Activated T-helper 17 cell treated with anti-CD3 and anti-CD28 coated beads, Interleukin-2, amount 50 U/mL, for 72 hours (primary cell): Measurements from ENCODE around the gene CFAP300. TPM values are rescaled to one million over a fixed set of nuclear protein-coding genes. Genes with fewer than 3 reads are reported as not detected.

Source experiments
- ATAC-seq: fragments of 150-1000 bp; cut with Tn5 transposase; replicated peaks from 2 replicates; pipeline ENCODE4 v1.10.0; 2021; ENCODE audit warnings: mild to moderate bottlenecking, moderate library complexity
- H3K27ac Mint-ChIP-seq: one replicate; pipeline ENCODE4 v1.8.0; 2022; ENCODE audit warnings: mixed read lengths
- H3K27me3 Mint-ChIP-seq: one replicate; pipeline ENCODE4 v1.8.0; 2022; ENCODE audit warnings: mixed read lengths
- H3K36me3 Mint-ChIP-seq: one replicate; pipeline ENCODE4 v1.8.0; 2022; ENCODE audit warnings: low read depth, mild to moderate bottlenecking, mixed read lengths
- H3K4me1 Mint-ChIP-seq: one replicate; pipeline ENCODE4 v1.8.0; 2022; ENCODE audit warnings: mixed read lengths
- H3K4me3 Mint-ChIP-seq: one replicate; pipeline ENCODE4 v1.8.0; 2022; ENCODE audit warnings: mild to moderate bottlenecking, mixed read lengths
- H3K9me3 Mint-ChIP-seq: one replicate; pipeline ENCODE4 v1.8.0; 2022; ENCODE audit warnings: mixed read lengths
- total RNA-seq, 2 donors: library from RNA; stranded (reverse); gene quantifications; one replicate each; pipeline ENCODE4 v1.2.3, GENCODE V29; 2022

The CFAP300 gene
- total RNA-seq, 2 donors from 2014 or later = not detected

- Mint-ChIP-seq H3K36me3 (no peaks in the 10 kb centered on the region), H3K4me1 (peaks cover 5% of the 10 kb centered on the region), H3K9me3 (no peaks in the 10 kb centered on the region), H3K27ac (no peak within 1 kb of the TSS), H3K27me3 (peaks cover 13% of the 10 kb centered on the region), H3K4me3 (peak within 1 kb of the TSS; percentile 90)
- peak; percentile 78 for ATAC-seq
Measured at GRCh38 chr11:102109896-102110760, 62.9 kb downstream of the CFAP300 start, which contains the start of gene YAP1. Gene YAP1, plus strand, starts transcription at chr11:102110447. Its CDS starts 402 bp downstream, at chr11:102110849.

- H3K4me3 Mint-ChIP-seq = peak overlapping the region; percentile 90
- H3K27ac Mint-ChIP-seq = no peak overlapping the region
- ATAC-seq = no peak
- peaks cover 5% of the 10 kb centered on the region for H3K4me1 Mint-ChIP-seq
- no peaks in the 10 kb centered on the region for H3K9me3 Mint-ChIP-seq
- peaks cover 13% of the 10 kb centered on the region for H3K27me3 Mint-ChIP-seq
- no peaks in the 10 kb centered on the region for H3K36me3 Mint-ChIP-seq
Measured at GRCh38 chr11:102110761-102111010, 63.4 kb downstream of the CFAP300 start.

GRCh38 chr11:102111011-102111786 lies 64.0 kb downstream of the CFAP300 start:
- peak; percentile 34 for ATAC-seq
- Mint-ChIP-seq H3K36me3 (no peaks in the 10 kb centered on the region), H3K4me3 (peak overlapping the region; percentile 84), H3K27ac (no peak overlapping the region), H3K9me3 (no peaks in the 10 kb centered on the region), H3K4me1 (peaks cover 5% of the 10 kb centered on the region), H3K27me3 (peaks cover 13% of the 10 kb centered on the region)

GRCh38 chr11:102111787-102112508 lies 64.7 kb downstream of the CFAP300 start:
- Mint-ChIP-seq H3K27me3 (peaks cover 18% of the 10 kb centered on the region), H3K9me3 (no peaks in the 10 kb centered on the region), H3K4me3 (peak overlapping the region; percentile 84), H3K4me1 (peaks cover 5% of the 10 kb centered on the region), H3K36me3 (no peaks in the 10 kb centered on the region), H3K27ac (no peak overlapping the region)
- ATAC-seq = peak; percentile 80

- Mint-ChIP-seq H3K27me3 (peaks cover 18% of the 10 kb centered on the region), H3K4me3 (peak overlapping the region; percentile 84), H3K4me1 (peaks cover 5% of the 10 kb centered on the region), H3K27ac (no peak overlapping the region), H3K9me3 (no peaks in the 10 kb centered on the region), H3K36me3 (no peaks in the 10 kb centered on the region)
- no peak for ATAC-seq
Measured at GRCh38 chr11:102112509-102112821, 65.2 kb downstream of the CFAP300 start.

- H3K4me1 Mint-ChIP-seq = peaks cover 5% of the 10 kb centered on the region
- no peaks in the 10 kb centered on the region for H3K36me3 Mint-ChIP-seq
- ATAC-seq = no peak
- H3K27me3 Mint-ChIP-seq = peaks cover 21% of the 10 kb centered on the region
- no peak overlapping the region for H3K27ac Mint-ChIP-seq
- H3K4me3 Mint-ChIP-seq = no peak overlapping the region
- no peaks in the 10 kb centered on the region for H3K9me3 Mint-ChIP-seq
Measured at GRCh38 chr11:102114032-102114431, 66.8 kb downstream of the CFAP300 start.

GRCh38 chr11:102115557-102115956 lies 68.3 kb downstream of the CFAP300 start:
- H3K27me3 Mint-ChIP-seq = peaks cover 20% of the 10 kb centered on the region
- H3K4me1 Mint-ChIP-seq = peaks cover 5% of the 10 kb centered on the region
- H3K36me3 Mint-ChIP-seq = no peaks in the 10 kb centered on the region
- no peaks in the 10 kb centered on the region for H3K9me3 Mint-ChIP-seq
- no peak overlapping the region for H3K27ac Mint-ChIP-seq
- no peak for ATAC-seq
- no peak overlapping the region for H3K4me3 Mint-ChIP-seq

- no peak for ATAC-seq
- Mint-ChIP-seq H3K36me3 (no peaks in the 10 kb centered on the region), H3K4me1 (peaks cover 5% of the 10 kb centered on the region), H3K27ac (no peak overlapping the region), H3K4me3 (no peak overlapping the region), H3K9me3 (no peaks in the 10 kb centered on the region), H3K27me3 (peaks cover 20% of the 10 kb centered on the region)
Measured at GRCh38 chr11:102116453-102117205, 69.4 kb downstream of the CFAP300 start.

GRCh38 chr11:102117472-102118113 lies 70.4 kb downstream of the CFAP300 start:
- H3K27ac Mint-ChIP-seq = no peak overlapping the region
- no peaks in the 10 kb centered on the region for H3K4me1 Mint-ChIP-seq
- no peak overlapping the region for H3K4me3 Mint-ChIP-seq
- no peaks in the 10 kb centered on the region for H3K36me3 Mint-ChIP-seq
- H3K9me3 Mint-ChIP-seq = no peaks in the 10 kb centered on the region
- no peak for ATAC-seq
- H3K27me3 Mint-ChIP-seq = peaks cover 15% of the 10 kb centered on the region

- ATAC-seq = no peak
- no peaks in the 10 kb centered on the region for H3K36me3 Mint-ChIP-seq
- no peaks in the 10 kb centered on the region for H3K9me3 Mint-ChIP-seq
- peaks cover 19% of the 10 kb centered on the region for H3K27me3 Mint-ChIP-seq
- no peak overlapping the region for H3K4me3 Mint-ChIP-seq
- H3K27ac Mint-ChIP-seq = no peak overlapping the region
- H3K4me1 Mint-ChIP-seq = no peaks in the 10 kb centered on the region
Measured at GRCh38 chr11:102118937-102119336, 71.7 kb downstream of the CFAP300 start.

- ATAC-seq = no peak
- H3K9me3 Mint-ChIP-seq = no peaks in the 10 kb centered on the region
- no peaks in the 10 kb centered on the region for H3K4me1 Mint-ChIP-seq
- peaks cover 14% of the 10 kb centered on the region for H3K27me3 Mint-ChIP-seq
- H3K36me3 Mint-ChIP-seq = no peaks in the 10 kb centered on the region
- H3K4me3 Mint-ChIP-seq = no peak overlapping the region
- no peak overlapping the region for H3K27ac Mint-ChIP-seq
Measured at GRCh38 chr11:102119997-102120396, 72.8 kb downstream of the CFAP300 start.

GRCh38 chr11:102120437-102120973 lies 73.3 kb downstream of the CFAP300 start:
- Mint-ChIP-seq H3K36me3 (no peaks in the 10 kb centered on the region), H3K9me3 (no peaks in the 10 kb centered on the region), H3K27me3 (peaks cover 14% of the 10 kb centered on the region), H3K4me1 (no peaks in the 10 kb centered on the region), H3K27ac (no peak overlapping the region), H3K4me3 (no peak overlapping the region)
- ATAC-seq = no peak

GRCh38 chr11:102121329-102121728 lies 74.1 kb downstream of the CFAP300 start:
- no peak for ATAC-seq
- Mint-ChIP-seq H3K27ac (no peak overlapping the region), H3K36me3 (no peaks in the 10 kb centered on the region), H3K4me1 (no peaks in the 10 kb centered on the region), H3K4me3 (no peak overlapping the region), H3K27me3 (peaks cover 13% of the 10 kb centered on the region), H3K9me3 (no peaks in the 10 kb centered on the region)
